GM21529 (cell line): Measurements from ENCODE around the gene TOPAZ1.

Experiments
- ATAC-seq: cut with Tn5 transposase; IDR thresholded peaks from one replicate; pipeline ENCODE4 v1.9.1; 2021; ENCODE audit not compliant: unreplicated experiment

The TOPAZ1 gene

DNA sequence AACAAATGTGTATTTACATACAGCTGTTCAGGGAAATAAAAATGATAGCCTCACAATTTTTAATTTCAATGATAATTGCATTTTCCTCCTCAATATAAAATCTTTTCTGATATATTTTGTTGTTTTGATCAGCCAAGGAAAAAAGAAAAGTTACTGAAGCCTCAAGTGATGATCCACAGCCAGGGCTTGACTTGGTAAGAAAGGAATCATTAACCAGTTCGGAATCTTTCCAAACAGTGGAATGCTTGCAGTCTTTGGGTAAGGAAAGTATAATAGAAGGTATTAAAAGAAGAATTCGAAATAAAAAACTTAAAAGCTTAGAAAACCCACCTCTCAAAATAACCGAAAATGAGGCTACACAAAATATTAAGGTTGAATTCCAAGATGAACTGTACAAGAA is 1.0 kb downstream of the TOPAZ1 start:
- no peak for ATAC-seq

- ATAC-seq = no peak
Observed at GRCh38 chr3:44248152-44248551, 6.5 kb downstream of the TOPAZ1 start.

DNA sequence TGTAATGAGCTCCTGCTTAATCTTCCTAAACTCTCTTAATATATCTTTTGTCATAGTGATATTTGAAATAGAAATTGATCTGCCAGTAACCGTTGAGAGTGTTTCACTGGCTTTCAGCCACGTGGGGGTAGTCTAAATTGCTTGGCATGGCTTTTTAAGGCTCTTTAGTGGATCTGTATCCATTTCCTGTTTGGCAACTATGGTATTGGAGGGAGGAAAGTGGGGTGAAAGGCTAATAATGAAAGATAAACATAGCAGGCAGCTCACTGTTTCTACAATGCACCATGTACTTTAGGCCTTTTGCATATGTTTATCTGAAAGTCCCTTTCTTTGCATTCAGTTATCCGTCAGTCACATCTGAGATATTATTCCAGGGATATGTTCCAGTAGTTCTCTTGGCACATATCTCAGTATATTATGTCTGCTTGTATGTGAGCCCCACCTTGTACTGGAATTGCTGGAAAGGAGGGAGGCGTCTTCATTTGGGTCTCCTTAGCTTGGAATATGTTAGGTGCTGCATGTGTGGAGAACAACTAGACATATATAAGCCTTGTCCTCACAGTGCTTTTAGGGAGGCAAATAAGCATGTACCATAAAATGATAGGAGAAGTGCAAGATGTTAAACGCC is 10.8 kb downstream of the TOPAZ1 start:
- ATAC-seq = no peak

DNA sequence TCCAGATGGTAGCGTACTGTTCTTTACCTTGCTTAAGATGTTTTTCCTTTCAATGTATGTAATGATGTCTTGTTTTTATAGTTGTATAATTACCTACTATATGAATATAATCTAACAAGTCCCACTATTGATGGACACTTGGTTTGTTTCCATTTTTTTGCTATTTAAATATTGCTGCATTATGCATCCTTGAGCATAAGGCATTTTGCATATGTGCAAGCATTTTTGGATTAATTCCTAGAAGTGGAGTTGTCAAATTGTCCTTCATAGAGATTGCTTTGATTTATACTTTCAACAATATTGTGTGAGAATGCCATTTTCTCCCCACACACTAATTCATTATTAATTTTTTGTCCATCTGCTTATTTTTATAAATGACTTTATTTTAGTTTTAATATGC is 17.7 kb downstream of the TOPAZ1 start:
- no peak for ATAC-seq

DNA sequence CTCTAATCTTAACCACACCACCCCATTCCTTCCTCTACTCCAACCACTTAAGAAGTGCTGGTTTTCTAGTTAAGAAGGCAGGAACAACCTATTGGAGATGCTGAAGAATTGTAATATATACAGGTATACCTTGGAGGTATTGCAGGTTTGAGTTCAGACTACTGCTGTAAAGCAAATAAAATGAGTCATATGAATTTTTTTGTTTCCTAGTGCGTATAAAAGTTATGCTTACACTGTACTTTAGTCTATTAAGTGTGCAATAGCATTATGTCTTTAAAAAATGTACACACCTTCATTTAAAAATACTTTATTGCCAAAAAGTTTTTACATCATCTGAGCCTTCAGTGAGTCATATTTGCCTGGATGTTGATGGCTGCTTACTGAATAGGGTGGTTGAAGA is 22.5 kb downstream of the TOPAZ1 start:
- ATAC-seq = no peak

DNA sequence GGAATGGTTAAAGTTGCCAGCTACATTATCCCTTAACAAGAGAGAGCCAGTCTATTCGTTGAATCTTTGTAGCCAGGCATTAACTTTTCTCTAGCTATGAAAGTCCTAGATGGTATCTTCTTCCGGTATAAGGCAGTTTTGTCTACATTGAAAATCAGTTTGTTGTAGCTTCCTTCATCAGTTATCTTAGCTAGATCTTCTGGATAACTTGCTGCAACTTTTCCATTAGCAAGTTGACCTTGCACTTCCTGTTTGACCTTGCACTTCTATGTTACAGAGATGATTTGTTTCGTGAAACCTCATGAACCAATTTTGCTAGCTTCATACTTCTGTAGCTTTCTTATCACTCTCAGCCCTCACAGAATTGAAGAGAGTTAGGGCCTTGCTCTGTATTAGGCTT is 24.1 kb downstream of the TOPAZ1 start:
- no peak for ATAC-seq

GRCh38 chr3:44272191-44272590 is 30.5 kb downstream of the TOPAZ1 start:
- no peak for ATAC-seq

DNA sequence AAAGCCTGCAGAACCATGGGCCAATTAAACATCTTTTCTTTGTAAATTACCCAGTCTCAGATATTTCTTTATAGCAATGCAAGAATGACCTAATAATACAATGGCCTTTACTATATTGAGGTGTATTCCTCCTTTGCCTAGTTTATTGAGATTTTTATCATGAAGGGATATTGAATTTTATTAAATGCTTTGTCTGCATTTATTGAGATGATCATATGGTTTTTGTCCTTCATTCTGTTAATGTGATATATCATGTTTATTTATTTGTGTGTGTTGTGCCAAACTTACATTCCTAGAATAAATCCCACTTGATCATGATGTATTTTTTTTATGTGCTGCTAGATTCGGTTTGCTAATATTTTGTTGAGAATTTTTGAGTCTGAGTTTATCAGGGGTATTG is 36.2 kb downstream of the TOPAZ1 start:
- ATAC-seq = no peak

GRCh38 chr3:44280077-44280476 is 38.4 kb downstream of the TOPAZ1 start:
- no peak for ATAC-seq

DNA sequence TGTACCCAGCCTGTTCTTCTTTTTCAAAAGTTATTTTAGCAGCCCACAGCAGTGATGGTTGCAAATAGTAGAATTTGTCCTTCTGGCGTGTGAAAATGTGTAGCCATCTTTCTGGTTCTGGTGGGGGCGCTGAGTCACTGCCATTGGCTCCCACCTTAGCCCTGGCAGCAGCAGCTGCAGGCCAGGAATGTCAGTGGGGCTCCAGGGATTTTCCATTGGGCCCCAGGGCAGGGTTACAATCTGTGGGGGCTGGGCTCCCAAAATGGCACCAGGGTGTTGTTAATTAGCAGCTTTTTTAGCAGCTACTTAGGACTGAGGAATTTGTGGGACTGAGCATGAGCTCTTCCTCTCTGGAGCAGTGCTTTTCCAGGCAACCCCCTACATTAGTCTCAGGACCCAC is 38.9 kb downstream of the TOPAZ1 start:
- no peak for ATAC-seq

GRCh38 chr3:44284949-44285348 is 43.3 kb downstream of the TOPAZ1 start:
- ATAC-seq = no peak

- ATAC-seq = no peak
Observed at GRCh38 chr3:44289882-44290462, 48.3 kb downstream of the TOPAZ1 start.

GRCh38 chr3:44292276-44292675 is 50.6 kb downstream of the TOPAZ1 start:
- no peak for ATAC-seq

GRCh38 chr3:44292947-44293346 is 51.3 kb downstream of the TOPAZ1 start:
- ATAC-seq = no peak

DNA sequence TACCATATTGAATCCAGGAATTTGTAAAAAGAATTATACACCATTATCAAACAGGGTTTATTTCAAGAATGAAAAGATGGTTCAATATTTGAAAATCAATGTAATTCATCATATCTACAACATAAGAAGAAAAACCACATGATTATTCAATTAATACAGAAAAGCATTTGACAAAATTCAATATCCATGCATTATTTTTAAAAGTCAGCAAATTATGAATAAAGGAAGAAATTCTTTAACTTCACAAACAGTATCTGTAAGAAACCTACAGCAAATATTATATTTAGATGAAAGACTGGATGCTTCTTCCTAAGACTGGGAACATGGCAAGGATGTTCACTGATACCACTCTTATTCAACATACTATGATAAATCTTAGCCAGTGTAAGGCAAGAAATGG is 55.6 kb downstream of the TOPAZ1 start:
- ATAC-seq = no peak

GRCh38 chr3:44301746-44302145 is 60.1 kb downstream of the TOPAZ1 start:
- ATAC-seq = no peak

GRCh38 chr3:44309500-44309899 is 67.8 kb downstream of the TOPAZ1 start:
- no peak for ATAC-seq

DNA sequence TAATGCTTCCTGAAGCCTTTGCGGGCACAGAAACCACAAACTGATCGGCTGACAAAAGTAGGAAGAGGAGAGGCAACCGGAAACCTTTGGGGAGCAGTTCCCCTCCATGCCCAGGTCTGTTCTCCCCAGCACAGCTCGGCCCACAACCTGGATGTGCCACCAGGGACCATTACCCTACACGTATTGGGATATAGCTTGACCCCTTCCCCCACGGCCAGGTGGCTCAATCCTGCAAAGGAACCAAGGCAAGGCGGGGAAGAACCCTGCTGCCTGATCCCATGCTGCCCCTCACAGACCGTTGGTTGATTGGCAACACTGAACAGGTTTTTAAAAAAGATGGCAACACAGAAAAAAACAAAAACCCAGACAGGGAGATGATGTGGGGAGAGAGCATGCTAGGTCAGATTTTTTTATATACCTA is 77.2 kb downstream of the TOPAZ1 start:
- ATAC-seq = no peak

GRCh38 chr3:44321335-44321734 is 79.6 kb downstream of the TOPAZ1 start:
- no peak for ATAC-seq

GRCh38 chr3:44323341-44323955 is 81.8 kb downstream of the TOPAZ1 start:
- ATAC-seq = no peak

DNA sequence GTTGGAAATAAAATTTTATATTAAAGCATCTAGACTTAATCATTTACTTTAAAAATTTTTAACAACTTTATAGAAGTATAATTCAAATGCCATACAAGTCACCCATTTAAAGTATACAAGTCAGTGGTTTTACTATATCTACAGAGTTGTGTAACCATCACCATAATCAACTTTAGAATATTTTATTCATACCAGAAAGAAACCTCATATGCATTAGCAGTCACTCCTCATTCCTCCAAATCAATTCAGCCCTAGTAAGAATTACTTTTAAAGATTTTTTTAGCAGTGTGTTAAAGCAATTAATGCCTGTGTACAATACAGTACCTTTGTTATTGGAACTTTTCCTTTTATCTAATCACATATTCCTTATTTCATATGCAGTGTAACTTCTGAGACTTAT is 82.9 kb downstream of the TOPAZ1 start:
- ATAC-seq = no peak

DNA sequence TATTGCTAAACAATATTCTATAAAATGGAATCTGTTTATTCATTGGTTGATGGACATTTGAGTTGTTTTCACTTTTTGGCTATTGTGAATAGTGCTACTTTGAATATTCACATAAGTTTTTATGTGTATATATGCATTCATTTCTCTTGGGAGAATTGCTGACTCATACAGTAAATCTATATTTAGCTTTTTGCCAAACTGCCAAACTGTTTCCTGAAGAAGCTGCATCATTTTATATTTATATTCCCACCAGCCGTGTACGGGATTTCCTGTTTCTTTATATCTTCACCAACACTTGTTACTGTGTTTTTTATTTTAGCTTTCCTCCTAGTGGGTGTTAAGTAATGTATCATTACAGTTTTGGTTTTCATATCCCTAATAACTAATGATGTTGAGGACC is 84.3 kb downstream of the TOPAZ1 start:
- no peak for ATAC-seq

- no peak for ATAC-seq
Observed at GRCh38 chr3:44326515-44326914, 84.8 kb downstream of the TOPAZ1 start.
